Islet precursor cell (in vitro differentiated cells): ENCODE results near the gene CD300H.

ENCODE experiments used
- DNase-seq: peaks from one replicate; pipeline ENCODE4 v3.0.0-alpha.2; 2018

CD300H gene

DNA sequence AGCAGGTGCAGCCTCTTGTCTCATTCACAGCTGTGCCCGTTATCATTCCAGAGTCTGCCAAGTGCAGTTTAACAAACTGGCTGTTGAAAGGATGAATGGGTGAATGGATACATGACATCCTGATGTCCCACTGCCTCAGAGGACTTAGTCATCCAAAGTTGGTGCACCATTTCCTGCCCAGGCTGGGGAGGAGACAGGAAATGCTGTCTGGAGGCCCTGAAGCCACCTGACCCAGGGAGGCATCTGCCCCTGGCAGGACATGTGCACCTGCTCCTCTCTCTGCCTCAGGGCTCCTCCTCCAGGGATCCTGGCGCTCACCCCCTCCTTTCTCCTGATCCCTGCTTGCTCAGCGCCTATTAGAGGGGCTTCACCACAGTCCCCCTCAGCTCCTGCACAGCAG, 19.6 kb downstream of the CD300H start:
- DNase-seq, result no peak

- DNase-seq, result no peak
Observed at GRCh38 chr17:74547264-74547663, 20.0 kb downstream of the CD300H start.

- DNase-seq, result no peak
Observed at GRCh38 chr17:74546586-74546985, 20.7 kb downstream of the CD300H start.

GRCh38 chr17:74545843-74546230, 21.5 kb downstream of the CD300H start, which contains the start of gene CD300C:
Gene CD300C (minus strand): TSS chr17:74546115. CDS start chr17:74545782, 333 bp downstream.
- no peak for DNase-seq

- no peak for DNase-seq
Observed at GRCh38 chr17:74544991-74545842, 22.1 kb downstream of the CD300H start.

- DNase-seq, result no peak
Observed at GRCh38 chr17:74543891-74544760, 23.2 kb downstream of the CD300H start.

- no peak for DNase-seq
Observed at GRCh38 chr17:74543406-74543805, 23.9 kb downstream of the CD300H start.

- no peak for DNase-seq
Observed at GRCh38 chr17:74542727-74543383, 24.5 kb downstream of the CD300H start.

DNA sequence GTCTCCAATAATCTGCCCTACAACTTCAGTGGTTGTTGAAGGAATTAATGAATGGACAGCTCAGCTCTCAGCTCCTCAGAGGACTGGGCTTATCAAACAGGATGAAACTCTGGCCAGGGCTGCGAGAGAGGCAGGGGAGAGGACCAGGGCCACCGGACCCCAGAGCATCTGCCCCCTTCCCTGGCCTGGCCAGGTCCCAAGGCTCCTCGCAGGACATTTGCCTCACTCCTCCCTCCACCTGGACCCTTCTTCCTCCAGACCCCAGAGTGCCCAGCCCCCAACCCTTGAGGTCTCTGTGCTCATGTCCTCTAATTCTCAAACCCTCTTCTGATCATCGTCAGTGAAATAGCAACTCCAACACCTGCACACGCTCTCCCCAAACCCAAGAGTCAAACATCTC, 25.1 kb downstream of the CD300H start:
- DNase-seq, result no peak

DNA sequence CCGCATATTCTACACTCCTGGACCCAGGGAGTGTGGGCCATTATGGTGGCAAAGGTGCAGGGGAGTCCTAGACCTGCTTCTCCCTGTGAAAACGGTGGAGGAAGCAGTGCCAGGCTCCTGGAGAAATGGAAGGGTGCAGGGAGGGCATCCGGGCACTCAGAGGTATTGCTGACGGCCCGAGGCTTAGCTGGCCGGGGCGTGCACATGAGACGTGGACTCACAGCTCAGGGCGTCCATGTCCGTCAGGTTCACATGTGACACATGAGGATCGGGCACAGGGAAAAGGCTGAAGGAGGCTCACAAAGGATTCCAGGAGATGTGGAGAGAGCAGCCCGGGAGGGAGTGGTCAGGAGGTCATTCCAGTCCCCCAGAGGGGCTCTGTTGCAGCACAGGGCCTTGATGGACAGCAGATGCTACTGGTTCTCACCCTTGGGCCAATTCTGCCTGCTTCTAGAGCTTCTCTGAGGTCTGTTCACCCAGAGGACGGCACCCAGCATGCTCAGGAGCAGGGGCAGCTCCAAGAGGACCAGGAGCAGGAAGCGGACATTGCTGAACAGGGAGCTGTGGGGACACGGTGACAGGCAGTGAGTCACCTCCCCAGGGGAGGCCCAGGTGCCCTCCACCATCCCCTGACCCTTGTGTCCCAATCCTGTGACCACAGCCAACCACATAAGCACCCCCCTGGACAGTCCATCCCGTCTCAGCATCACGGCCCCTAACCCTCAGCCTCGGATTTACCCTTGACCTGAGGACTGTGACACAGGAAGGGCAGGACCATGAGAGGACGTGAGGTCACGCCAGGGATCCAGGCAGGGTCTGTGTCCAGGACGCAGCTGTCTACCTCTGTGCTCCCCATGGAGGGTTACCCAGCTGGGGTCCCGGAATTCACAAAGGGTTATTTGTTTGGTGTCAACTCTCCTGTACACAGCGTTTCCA, 25.9 kb downstream of the CD300H start:
- DNase-seq, result no peak

DNA sequence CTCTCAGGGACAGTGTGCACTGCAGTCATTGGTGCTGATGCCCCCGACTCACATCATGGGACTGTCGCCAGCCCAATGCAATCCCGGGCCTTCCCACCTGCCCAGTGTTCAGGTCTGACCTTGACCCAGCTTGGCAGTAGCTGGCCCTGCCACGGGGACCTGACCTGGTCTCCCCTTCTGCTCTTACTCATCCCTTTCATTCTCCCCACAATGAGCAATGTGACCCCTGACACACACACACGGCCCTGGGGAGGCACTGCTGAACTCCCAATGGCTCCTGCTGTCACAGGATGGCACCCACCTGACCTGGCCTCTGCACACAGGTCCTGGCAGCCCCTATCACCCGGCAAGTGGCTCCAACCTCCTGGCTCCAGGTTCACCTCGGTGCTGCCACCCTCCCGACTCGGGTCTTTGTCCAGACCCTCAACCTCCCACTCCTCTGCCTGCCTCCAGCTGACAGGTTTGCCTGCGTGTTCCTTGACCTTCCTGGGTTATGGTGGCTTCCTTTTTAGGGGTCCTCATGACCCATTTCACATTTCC, 28.0 kb downstream of the CD300H start:
- no peak for DNase-seq

GRCh38 chr17:74536890-74537289, 30.4 kb downstream of the CD300H start:
- DNase-seq, result no peak

DNA sequence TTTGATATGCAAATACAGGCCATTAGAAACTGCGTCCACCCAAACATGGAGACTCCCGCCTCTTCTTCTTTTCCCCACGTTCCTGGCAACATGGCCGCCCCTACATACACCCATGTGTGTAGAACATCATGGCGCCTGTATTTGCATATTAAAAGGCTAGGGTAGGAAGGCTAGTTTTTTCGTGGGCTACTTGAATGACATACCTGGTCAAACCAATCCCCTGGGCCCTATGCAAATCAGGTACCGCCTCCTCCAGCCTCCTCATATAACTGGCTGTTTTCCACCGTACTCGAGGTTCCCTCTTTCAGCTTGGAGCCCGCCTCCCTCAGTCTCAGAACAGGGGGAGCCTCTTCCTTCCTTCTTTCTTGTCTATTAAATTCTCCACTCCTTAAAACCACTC, 35.2 kb downstream of the CD300H start:
- peak; percentile 26 for DNase-seq

- DNase-seq, result peak; percentile 41
Observed at GRCh38 chr17:74531231-74531761, 36.0 kb downstream of the CD300H start, which contains the start of gene CD300LB. Gene CD300LB (minus strand): TSS chr17:74531475. CDS start chr17:74531350, 125 bp downstream.

DNA sequence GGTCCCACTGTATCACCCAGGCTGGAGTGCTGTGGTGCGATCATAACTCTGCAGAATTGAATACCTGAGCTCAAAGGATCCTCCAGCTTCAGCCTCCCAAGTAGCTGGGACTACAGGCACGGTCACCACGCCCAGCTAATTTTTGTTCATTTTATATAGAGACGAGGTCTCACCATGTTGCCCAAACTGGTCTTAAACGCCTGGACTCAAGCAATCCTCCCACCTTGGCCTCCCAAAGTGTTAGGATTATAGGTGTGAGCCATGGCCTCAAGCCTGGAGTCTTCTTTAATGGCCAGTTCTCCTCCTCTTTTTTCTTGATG, 36.5 kb downstream of the CD300H start:
- DNase-seq, result peak; percentile 22

GRCh38 chr17:74529243-74529642, 38.1 kb downstream of the CD300H start:
- DNase-seq, result peak; percentile 43

DNA sequence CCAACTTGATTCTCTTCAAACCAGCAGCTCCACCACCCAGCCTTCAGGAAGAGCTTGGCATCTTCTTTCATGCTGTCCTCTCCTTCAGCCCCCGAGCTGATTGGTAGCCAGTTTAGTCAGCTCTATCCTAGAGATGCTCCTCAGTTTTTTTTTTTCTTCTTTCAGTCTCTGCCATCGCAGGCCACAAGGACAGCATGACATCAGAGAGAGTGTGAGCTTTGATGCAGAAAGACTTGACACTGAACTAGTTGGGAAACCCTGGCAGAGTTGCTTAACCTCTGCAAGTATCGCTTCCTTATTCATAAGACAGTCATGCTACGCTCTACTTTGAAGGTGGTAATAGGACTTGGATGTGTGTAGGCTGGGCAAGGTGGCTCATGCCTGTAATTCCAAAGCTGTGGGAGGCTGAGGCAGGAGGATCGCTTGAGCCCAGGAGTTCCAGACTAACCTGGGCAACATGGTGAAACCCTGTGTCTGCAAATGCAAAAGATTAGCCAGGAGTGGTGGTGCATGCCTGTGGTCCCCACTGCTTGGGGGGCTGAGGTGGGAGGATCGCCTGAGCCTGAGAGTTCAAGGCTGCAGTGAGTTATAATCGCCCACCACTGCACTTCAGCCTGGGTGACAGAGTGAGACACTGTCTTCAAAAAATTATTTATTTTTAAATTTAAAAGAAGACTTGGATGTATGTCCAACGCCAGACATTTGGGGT, 38.7 kb downstream of the CD300H start:
- DNase-seq, result peak; percentile 23

DNA sequence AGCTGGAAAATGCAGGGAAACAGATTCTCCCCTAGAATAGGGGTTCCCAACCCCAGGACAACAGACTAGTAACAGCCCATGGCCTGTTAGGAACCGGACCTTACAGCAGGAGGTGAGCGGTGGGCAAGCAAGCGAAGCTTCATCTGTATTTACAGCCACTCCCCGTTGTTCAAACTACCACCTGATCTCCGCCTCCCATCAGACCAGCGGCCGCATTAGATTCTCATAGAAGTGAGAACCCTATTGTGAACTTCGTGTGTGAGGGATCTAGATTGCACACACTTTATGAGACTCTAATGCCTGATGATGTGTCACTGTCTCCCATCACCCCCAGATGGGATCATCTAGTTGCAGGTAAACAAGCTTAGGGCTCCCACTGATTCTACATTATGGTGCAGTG, 39.6 kb downstream of the CD300H start:
- DNase-seq, result peak; percentile 35

DNA sequence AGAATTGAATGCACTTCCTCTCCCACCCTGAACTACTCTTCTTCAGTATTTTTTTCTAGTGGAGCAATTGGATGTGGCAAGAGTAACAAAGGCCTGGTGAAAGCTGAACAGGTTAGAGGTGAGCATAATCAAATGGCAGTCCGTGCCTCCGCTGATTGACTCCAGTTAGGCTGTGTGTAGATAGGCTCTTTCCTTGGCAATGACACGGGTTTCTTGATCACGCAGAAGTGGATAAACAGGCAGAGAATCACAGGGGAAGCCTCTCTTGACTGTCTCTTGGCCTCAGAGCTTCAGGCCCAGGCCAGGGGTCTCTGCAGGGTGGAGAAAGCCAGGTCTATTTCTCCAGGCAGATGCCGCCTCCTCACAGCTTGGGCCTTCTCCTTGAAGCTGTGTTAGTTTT, 40.2 kb downstream of the CD300H start:
- DNase-seq, result peak; percentile 45

DNA sequence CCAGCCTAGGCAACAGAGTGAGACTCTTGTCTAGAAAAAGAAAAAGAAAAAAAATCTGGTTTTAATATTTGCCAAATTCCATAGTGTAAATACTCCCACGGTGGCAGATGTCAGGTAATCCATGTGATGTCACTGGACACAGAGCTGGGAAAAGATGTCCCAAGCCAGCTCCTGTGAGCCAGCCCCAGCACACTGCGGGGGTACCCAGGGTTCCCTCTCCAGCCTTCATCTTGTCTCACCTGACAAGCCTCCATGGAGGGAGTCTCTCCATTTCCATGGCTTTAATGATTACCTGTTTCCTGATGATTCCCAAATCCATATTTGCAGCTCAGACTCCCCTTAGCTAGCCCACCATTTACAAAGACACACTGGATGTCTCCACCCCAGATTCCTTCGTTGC, 40.6 kb downstream of the CD300H start:
- DNase-seq, result peak; percentile 19

- DNase-seq, result peak; percentile 29
Observed at GRCh38 chr17:74525781-74526288, 41.5 kb downstream of the CD300H start.
